Measurements from ENCODE around the gene PAXX. TPM values are rescaled to one million over a fixed set of nuclear protein-coding genes. Genes with fewer than 3 reads are reported as not detected.

PAXX gene
- total RNA-seq (2014; rRNA removed; shearing (Covaris generic)) = 60.5 and 66.9 TPM in 2 replicates

- peak; percentile 96 for DNase-seq (ENCODE audit: low read depth)
These were observed at the start of gene PAXX for GRCh38 chr9:136991993-136992818. Gene PAXX, plus strand, starts transcription at chr9:136992422. Its CDS starts 22 bp downstream, at chr9:136992444.

DNA sequence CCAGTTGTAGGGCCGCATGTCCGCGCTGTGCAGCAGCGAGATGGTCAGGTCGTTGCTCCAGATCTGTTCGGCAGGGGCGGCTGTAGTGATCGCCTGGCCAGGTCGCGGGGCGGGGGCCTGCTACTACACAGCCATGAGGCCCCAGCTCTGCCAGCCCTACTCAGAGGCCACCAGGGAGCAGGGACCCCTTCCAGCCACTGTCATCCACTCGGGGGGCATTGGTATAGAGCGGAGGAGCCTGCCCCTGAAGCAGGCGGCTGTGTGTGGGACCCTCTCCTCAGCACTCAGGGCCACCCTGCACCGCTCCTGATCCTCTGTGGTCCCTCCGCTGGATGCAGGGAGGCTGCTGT is 49.4 kb upstream of the PAXX start:
- DNase-seq (ENCODE audit: low read depth) = no peak

DNA sequence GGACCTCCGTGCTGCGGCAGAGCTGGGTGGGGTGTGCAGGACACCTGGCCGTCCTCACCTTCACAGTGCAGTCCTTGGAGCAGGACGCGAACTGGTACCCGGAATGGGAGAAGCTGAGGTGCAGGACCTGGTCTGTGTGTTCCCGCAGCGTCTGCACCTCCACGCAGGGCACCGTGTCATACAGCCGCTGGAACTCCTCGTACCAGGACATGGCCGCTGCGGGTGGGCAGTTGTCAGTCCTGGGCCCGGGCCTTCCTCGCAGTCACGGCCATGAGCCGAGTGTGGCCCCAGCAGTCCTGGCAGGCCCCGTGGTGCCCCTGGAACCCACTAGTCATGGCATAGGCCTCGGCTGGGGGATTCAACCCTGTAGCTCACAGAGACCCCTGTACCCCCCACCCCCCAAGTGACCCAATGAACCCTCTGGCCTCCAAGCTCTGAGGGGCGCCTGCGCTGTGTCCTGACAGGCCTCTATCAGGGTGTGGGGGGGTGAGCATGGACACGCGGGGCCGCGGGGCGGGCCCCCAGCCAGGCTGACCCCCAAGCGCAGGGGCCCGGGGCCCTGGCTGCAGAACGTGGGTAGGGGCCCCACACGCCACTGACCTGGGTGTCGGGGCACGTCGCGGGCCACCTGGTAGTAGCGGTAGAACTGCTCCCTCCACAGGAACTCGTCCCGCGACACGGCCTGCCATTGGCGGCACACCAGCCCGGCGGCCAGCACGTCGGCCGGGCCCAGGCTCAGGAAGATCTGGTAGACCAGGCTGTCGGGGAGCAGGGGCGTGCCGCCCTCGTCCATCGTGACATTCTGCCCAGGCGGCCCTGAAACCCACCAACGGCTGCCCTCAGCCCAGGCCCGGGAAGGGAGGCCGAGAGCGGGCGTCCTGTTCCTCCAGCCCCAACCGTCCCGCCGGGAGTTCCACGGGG is 48.7 kb upstream of the PAXX start:
- DNase-seq (ENCODE audit: low read depth) = peak; percentile 69

DNA sequence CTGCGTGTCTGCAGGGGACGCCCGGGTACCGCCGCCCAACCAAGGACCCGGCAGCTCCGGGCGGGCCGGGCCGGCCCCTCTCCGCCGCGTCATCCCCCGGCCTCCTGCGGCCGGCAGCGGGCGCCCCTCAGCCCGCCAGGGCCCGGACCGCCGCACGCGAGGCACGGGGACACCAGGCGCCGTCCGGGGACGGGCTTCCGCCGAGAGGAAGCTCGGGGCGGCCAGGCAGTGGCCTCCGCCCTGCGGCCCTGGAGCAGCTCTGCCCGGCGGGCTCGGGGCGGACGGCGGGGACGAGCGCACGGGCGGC is 48.1 kb upstream of the PAXX start:
- no peak for DNase-seq (ENCODE audit: low read depth)

DNA sequence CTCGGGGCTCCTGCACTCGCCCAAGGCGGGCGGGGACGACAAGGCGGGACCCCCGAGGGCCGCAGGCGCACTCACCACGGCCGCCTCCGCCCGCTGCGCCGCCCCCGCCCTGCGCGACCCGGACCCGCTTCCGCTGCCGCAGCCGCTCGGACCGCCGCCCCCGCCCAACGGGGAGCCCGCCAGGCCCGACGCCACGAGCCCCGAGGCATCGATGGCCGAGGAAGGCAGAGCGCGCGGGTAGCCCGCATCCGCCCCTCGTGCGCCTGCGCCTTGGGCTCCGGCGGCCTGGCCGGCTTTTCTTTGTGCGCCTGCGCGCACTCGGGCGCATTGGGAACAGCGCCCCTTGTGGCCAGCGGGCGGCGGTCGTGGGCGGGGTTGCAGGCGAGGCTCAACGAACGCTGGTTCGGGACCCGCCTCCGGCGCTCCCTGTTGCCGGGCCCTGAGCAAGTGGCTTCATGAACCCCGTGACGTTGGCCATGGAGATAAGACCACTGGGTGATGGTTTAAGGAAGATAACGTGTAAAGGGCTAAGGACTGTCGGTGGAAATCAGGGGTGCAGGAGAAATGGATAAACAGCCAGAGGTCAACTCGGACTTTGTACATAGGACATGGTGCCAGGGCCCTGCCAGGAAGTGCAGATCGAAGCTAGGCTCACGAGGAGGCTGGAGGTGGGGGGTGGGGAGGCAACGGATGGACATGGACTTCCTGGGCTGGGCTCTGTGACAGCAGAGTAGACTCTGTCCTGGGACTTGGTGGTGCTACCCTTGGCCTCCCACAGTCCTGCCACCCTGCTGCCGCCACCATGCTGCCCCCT is 47.5 kb upstream of the PAXX start, which contains the start of the genes C8G and FBXW5:
TSS of gene C8G (plus strand) at position 725 of the 814 bp plus-strand sequence. CDS start at position 803, 78 bp downstream.
TSS of gene FBXW5 (minus strand) at position 220 of the 814 bp plus-strand sequence. CDS start 655 bp downstream, outside the sequence.
- peak; percentile 99 for DNase-seq (ENCODE audit: low read depth)

DNA sequence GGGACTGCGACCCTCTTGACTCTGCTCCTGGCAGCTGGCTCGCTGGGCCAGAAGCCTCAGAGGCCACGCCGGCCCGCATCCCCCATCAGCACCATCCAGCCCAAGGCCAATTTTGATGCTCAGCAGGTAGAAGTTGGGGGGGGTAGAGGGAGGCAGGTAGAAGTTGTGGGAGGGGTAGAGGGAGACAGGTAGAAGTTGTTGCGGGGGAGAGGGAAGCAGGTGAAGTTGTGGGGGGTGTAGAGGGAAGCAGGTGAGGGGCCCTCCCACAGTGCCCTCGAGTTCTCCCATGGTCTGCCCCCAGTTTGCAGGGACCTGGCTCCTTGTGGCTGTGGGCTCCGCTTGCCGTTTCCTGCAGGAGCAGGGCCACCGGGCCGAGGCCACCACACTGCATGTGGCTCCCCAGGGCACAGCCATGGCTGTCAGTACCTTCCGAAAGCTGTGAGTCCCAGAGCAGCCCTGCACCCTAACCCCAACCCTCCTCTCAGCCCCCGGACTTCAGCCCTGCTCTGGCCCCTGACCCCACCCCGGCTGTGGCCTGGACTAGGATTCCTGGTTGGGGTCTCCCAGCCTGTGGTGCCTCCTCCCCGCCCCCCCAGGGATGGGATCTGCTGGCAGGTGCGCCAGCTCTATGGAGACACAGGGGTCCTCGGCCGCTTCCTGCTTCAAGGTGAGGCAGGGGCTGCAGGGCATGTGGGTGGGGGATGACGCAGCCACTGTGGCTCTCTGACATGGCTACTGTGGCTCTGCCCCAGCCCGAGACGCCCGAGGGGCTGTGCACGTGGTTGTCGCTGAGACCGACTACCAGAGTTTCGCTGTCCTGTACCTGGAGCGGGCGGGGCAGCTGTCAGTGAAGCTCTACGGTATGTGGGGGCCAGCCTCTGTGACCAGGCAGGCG is 46.6 kb upstream of the PAXX start:
- DNase-seq (ENCODE audit: low read depth) = no peak

- no peak for DNase-seq (ENCODE audit: low read depth)
These were observed 45.8 kb upstream of the PAXX start for GRCh38 chr9:136946228-136947027.

DNA sequence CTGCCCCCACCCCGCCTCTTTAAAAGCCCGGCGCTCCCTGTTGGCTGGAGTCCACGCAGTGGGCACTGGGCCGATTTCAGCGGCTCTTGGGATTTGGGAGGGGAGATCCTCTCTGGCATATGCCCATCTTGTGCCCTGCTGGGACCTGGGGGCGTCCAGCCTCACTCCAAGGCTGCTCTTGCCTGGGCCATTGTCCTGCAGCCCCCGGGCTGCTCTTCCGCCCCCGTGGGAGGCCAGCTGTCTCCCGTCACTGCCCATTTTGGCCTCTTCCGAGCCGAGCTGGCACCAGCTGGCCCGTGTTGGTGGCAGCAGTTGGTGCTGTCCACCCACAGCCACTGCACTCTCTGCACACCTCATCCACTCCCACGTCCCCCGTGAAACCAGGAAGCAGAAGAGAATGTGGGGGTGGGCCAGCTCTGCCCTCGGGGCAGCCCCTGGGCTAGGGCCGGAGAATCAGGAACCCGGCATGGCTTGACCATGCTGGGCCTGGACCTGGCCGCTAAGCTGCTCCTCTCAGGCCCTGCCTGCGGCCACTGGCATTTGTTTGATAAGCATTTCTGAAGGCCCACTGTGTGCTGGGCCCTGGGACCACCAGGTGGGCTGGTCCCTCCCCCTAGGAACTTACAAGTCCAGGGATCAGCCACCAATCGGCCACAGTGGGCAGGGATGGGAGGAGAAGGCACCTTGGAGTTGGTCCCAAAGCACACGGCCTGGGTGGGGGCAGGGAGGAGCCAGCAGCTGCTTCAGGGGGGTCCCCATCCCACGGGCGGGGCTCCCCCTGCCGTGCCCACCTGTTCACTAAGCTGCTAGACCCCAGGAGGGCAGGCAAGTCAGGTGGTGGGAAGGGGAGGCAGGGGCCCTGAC is 45.0 kb upstream of the PAXX start:
- no peak for DNase-seq (ENCODE audit: low read depth)

DNA sequence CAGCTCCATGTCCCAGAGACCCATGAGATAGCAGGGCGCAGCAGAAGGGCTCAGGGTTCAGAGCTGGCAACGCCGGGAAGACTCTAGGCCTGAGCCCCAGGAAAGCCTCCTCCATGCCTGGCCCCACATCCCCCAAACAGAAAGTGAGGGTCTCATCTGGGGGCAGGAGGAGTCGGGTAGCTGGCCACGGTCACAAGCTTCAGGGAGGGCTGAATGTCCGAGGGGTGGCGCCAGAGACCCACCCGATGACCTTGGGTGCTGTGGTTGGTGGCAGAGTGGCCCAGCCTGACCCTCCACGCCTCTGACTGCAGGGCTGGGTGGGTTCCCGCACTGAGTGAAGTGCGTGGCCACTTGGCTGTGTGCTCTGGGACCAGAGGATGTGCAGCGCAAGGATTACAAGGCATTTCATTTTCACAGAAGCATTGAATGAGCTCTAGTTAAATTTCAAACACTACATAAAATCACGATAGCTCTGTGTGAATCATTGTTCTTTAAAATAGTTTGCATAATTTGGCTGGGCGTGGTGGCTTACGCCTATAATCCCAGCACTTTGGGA is 44.2 kb upstream of the PAXX start:
- peak; percentile 67 for DNase-seq (ENCODE audit: low read depth)

DNA sequence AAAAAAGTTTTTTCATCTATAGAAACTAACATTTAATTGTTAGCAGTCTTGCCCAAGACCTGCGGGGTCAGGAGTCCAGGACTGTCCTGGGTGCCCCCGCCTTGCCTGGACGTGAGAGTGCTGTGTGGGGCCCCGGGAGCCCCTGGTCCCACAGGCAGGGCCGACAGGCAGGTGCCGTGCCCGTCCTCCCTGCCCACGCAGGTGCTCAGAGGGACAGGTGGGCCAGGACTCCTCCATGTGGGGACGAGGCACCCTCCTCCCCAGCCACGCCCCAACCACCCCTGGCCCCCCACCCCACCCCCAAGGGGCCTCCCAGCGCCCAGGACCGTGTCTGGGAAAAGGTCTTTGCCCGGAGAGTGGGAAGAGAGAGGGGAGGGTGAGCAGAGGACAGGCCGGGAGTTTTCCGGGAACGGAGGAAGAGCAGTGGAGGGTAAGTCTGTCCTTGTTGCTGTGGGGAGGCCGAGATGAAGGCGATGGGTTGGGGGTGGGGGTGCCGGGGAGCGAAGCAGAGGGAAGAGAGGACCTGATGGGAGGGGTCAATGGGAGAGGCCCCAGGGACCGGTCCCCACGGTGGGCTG is 42.9 kb upstream of the PAXX start:
- DNase-seq (ENCODE audit: low read depth) = no peak

- peak; percentile 98 for DNase-seq (ENCODE audit: low read depth)
These were observed 42.2 kb upstream of the PAXX start for GRCh38 chr9:136949817-136950655.

- DNase-seq (ENCODE audit: low read depth) = no peak
These were observed 41.5 kb upstream of the PAXX start for GRCh38 chr9:136950656-136951276.

- no peak for DNase-seq (ENCODE audit: low read depth)
These were observed 40.5 kb upstream of the PAXX start, which contains the start of gene LCN12 for GRCh38 chr9:136951541-136952320. Gene LCN12, plus strand, starts transcription at chr9:136952273. Its CDS starts 55 bp downstream, at chr9:136952328.

DNA sequence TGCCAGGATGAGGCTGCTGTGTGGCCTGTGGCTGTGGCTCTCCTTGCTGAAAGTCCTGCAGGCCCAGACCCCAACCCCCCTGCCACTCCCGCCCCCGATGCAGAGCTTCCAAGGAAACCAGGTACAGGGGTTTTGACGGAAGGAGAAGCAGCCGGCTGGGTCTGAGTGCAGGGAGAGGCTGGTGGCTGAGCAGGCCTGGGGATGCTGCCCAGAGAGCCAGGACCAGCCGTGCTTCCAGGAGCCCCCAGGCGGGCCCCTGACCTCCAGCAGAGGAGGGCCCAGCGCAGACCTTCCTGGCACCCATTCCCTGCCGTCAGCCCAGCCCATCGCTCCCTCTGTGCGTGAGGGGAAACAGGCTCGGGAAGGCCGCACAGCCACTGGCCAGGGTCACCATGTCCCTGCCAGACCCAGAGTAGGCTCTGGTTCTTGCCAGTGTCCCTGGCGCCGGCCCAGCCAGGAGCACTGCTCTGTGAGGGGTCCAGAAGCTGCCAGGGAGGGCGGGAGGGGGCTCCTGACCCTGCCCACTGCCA is 39.8 kb upstream of the PAXX start:
- no peak for DNase-seq (ENCODE audit: low read depth)

All from Daoy (cell line).